ENCODE measurements around the gene ARMH2.

ARMH2 gene

DNA sequence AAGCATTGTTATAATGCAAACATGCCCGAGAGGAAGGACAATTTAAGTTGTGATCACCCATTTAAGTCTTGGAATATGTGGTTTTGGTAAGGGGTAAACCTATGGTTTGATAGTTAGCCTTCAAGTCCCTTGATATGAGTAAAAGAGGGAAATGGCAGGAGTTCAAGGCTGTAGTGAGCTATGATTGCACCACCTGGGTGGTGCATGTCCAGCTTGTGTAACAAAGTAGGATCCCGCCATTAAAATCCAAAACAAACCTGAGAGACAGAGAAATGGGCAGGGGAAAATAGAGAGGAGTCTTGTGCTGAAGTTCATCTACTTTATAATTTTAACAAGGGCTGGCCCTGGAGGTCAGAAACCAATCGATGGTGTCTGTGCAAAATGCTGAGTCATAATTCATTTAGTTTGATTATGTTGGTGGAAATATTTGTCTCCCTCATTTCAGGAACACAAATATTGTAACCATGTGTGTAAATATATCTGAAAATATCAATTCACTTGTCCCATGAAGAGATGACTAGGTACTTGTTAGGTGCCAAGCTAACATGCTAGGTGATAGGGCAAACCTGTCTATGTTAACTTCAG, 23.2 kb upstream of the ARMH2 start:
- in situ Hi-C loops (cut with MboI; ENCODE audit: low sequenced_read_pairs): no loop called here

- in situ Hi-C loops (cut with MboI; ENCODE audit: low sequenced_read_pairs): no loop called here
These were observed 19.6 kb upstream of the ARMH2 start for GRCh38 chr6:24818346-24818745.

DNA sequence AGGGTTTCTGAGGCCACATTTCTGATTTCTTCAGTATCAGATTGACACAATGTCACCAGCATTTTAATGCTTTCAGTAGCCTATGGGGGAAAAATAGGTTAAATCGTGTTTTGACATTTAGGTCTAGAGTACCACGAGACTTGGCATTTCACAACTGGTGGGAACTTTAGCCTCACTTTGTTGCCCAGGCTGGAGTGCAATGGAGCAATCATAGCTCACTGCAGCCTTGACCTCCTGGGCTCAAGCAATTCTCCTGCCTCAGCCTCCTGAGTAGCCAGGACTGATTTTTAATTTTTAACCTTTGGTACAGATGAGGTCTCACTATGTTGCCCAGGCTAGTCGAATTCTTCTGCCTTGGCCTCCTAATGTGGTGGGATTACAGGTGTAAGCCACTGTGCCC, 11.0 kb upstream of the ARMH2 start:
- in situ Hi-C loops (cut with MboI; ENCODE audit: low sequenced_read_pairs): no loop called here

DNA sequence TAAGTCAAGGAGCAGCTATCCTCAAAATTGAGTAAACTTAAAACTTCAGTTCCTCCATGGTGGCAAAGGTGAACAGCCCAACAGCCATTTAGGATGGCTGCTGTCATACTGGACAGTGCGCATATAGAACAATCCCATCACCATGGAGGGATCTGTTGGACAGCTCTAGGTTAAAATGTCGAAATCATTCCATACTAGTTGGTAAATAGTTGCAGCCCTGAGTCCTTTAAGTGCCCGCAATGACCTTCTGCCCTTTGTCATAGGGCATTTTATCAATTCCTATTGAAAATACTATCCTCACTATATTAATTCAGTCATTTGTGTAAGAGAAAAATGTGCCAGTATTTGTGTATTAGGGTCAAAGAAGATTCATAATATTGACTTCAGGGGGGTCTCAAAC, 8.9 kb upstream of the ARMH2 start:
- in situ Hi-C loops (cut with MboI; ENCODE audit: low sequenced_read_pairs): no loop called here

DNA sequence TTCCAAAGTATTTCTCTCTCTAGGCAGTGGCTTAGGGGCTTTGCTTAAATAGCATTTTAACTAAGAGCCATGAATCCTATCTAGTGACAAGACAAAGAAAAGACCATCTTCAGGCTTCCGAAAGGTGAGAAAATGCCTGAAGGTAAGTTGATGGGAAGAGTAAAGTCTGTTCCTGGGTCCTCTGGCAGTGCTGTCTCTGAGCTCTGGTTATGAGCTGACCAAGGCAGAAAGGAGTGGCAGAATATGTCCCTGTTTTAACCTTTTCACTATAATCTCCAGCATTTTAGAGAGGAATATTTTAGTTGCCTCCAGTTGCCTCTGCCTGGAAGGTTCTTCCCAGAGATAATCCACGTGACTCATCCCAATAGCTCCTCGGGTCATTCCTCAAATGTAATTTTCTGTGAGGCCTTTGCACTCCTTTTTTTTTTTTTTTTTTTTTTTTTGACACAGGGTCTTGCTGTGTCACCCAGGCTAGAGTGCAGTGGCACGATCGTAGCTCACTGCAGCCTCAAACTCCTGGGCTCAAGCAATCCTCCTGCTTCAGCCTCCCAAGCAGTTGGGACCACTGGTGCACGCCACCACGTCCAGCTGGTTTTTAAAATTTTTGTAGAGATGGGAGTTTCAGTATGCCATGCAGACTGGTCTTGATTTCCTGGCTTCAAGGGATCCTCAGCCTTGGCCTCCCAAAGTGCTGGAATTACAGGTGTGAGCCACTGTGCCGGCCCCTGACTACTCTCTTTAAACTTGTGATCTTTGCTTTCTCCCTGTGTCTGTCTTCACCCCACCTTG, 3.7 kb upstream of the ARMH2 start:
- in situ Hi-C loops (cut with MboI; ENCODE audit: low sequenced_read_pairs): no loop called here

GRCh38 chr6:24799541-24799915, 811 bp upstream of the ARMH2 start:
- in situ Hi-C loops (cut with MboI; ENCODE audit: low sequenced_read_pairs): no loop called here

DNA sequence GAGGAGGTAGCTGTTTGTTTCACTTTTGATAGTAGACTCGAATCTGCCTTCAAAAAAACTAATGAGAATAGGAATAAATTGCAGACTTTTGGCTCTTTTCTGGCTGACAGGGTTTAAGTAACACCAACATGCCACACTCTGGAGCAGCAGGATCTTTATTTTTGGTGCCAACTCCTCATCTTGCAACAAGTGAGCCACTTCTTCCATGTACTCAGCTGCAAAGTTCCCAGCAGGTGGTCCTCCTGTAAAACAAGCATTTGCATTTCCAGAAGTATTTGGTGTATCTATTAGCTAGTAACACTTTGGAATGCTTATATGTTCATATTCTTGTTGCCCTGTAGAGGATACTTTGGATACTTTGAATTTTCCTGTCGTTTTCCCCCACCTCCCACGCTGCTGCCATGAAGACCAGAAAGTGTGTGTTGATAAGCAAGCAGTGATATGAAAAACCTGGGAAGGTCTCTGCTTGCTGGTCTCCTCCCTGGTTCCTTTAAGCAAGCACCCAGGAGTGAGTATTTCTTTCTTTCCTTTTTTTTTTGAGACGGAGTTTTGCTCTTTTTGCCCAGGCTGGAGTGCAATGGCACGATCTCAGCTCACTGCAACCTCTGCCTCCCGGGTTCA, 1.0 kb downstream of the ARMH2 start:
- in situ Hi-C loops (cut with MboI; ENCODE audit: low sequenced_read_pairs): no loop called here

DNA sequence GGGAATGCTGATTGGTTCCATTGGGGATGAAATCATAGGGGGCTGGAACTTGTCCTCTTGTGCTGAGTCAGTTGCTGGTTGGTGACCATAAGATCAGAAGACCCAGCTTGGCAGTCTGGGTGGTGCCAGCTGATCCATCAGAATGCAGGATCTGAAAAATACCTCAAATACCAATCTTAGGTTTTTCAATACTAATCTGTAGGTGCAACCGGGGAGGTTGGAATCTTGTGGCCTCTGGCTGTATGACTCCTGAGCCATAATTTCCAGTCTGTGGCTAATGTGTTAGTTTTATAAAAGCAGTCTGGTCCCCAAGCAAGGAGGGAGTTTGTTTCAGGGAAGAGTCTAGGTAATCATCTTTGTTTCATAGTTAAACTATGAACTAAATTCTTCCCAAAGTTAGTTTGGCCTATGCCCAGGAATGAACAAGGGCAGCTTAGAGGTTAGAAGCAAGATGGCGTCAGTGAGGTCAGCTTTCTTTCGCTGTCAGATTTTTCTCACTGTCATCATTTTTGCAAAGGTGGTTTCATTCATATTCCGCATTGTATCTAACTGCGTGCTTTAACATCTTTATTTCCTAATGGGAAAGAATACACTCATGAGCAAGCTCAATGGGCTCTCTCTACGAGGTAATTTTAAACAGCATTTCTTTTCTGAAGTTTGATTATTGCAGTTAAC, 2.0 kb downstream of the ARMH2 start:
- in situ Hi-C loops (cut with MboI; ENCODE audit: low sequenced_read_pairs): no loop called here

- in situ Hi-C loops (cut with MboI; ENCODE audit: low sequenced_read_pairs): no loop called here
These were observed 3.6 kb downstream of the ARMH2 start for GRCh38 chr6:24795106-24795505.

DNA sequence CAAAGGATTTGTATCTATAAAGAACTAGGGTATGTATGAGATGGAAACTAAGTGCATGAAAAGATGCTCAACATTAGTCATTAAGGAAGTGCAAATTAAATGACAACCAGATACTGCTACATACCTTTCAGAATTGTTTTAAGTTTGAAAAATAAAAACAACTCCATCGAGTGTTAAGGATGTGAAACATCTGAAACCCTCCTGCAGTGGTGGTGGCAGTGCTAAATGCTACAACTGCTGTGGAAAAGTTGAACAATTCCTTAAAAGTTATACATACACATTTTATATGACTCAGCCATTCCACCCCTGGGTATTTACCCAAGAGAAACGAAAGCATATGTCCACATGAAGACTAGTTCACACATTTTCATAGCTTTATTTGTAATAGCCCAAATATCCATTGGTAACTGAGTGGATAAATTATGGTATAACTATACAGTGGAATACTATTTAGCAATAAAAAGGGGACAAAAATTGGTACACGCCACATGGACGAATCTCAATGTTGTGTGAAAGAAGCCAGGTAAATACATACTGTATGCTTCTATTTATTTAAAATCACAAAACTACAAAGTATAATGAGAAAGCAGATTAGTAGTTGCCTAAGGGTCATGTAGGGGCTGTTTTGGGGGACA, 10.6 kb downstream of the ARMH2 start:
- in situ Hi-C loops (cut with MboI; ENCODE audit: low sequenced_read_pairs): no loop called here

GRCh38 chr6:24780206-24780605, 18.5 kb downstream of the ARMH2 start:
- in situ Hi-C loops (cut with MboI; ENCODE audit: low sequenced_read_pairs): no loop called here

DNA sequence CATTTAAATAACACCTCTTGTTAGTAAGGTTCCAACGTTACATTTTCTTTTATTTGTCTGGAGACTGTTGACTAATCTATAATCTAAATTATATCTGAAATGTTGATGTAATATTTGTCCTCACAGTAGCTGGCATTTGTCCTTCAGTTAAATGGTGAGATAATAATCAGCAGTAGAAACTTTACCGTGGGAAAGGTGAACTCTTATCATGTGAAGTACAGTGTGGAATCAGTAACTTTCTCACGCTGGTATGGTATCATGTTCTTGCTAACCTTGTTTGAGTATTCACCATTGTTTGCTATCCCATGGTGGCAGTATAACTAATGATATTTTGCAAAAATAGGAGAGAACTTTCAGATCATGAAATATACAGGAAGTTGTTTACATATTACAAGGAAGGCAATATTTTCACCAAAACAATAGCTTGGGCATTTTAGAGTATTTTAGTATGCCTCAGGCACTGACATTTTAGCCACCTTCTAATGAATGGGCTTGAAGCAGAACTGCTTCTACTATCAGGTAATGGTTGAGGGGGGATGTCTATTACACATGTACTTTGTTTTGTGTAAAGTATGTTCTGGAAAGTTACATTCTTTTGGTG, 19.2 kb downstream of the ARMH2 start:
- in situ Hi-C loops (cut with MboI; ENCODE audit: low sequenced_read_pairs): no loop called here

DNA sequence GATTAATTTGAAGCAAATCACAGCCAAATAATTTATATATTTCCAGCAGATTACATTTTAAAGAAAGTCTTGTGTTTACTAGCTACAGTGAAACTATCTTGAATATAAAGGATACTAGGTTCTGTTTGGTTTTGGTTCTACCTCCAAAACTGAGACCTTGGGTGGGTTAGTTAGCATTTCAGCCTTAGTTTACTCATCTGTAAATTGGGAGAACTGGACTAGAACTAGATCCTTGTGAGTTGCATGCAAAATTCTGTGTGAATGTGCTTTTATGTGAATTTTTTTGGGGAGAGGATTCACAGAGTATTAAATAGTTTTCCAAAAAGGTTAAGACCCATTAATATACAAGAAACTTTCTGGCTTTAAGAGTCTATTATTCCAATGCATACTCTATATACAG, 19.8 kb downstream of the ARMH2 start:
- in situ Hi-C loops (cut with MboI; ENCODE audit: low sequenced_read_pairs): no loop called here

DNA sequence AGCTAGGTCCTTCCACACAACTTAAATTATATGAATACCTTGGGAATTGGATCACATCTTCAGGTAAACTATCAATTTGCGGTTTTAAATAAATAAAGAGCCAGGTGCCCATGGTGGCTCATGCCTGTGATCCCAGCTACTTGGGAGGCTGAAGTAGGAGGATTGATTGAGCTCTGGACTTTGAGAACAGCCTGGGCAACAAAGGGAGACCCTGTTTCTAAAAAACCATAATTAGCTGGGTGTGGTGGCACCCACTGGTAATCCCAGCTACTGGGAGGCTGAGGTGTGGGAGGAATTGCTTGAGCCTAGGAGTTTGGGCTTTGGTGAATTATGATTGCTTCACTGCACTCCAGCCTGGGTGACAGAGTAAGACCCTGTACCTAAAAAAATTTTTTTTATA, 20.6 kb downstream of the ARMH2 start:
- in situ Hi-C loops (cut with MboI; ENCODE audit: low sequenced_read_pairs): no loop called here

DNA sequence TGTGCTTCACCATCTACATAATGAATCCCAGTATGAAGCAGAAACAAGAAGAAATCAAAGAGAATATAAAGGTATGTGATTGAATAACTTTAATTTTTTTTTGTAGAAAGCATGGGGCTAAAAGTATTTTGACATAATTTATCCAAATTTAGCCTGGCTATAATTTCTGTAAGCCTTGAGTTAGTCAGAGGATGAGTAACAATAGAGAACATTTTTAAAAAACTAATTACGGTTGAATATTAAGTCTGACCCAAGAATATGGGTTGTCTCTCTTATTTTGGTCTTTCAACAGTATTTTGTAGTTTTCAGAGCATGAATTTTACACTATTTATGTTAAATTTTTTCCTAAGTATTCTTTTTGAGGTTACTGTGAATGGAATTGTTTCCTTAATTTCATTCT, 21.5 kb downstream of the ARMH2 start:
- in situ Hi-C loops (cut with MboI; ENCODE audit: low sequenced_read_pairs): no loop called here

DNA sequence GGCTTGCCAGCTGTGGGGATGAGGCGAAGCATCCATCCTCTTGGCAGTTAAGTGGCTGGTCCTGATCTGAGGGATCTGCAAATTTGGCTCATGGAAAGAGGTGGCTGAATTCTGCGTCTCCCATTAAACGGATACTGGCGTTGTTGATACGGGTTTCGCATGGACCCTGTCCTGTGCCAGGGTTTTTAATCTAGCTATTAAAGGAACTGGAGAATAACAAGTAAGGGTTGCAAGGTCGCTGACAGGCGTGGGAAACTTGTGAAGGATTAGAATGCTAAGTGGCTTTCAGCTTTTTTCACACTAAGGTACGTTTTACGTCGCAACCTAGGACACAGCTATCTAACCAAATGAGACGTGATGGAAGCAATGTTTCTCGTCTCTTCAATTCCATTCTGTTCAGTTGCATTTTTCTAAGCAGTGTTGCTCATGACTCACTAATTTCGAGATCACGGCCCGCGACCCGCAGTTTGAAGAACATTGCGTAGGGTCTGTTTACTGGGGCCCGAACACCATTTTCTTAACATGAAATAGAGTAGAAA, 23.1 kb downstream of the ARMH2 start:
- in situ Hi-C loops (cut with MboI; ENCODE audit: low sequenced_read_pairs): no loop called here

- in situ Hi-C loops (cut with MboI; ENCODE audit: low sequenced_read_pairs): no loop called here
These were observed 23.8 kb downstream of the ARMH2 start, which contains the start of gene GMNN for GRCh38 chr6:24774696-24775519. Gene GMNN (plus strand): TSS chr6:24774937. CDS start chr6:24777247, 2,310 bp downstream.

GRCh38 chr6:24768361-24768760, 30.4 kb downstream of the ARMH2 start:
- in situ Hi-C loops (cut with MboI; ENCODE audit: low sequenced_read_pairs): no loop called here

DNA sequence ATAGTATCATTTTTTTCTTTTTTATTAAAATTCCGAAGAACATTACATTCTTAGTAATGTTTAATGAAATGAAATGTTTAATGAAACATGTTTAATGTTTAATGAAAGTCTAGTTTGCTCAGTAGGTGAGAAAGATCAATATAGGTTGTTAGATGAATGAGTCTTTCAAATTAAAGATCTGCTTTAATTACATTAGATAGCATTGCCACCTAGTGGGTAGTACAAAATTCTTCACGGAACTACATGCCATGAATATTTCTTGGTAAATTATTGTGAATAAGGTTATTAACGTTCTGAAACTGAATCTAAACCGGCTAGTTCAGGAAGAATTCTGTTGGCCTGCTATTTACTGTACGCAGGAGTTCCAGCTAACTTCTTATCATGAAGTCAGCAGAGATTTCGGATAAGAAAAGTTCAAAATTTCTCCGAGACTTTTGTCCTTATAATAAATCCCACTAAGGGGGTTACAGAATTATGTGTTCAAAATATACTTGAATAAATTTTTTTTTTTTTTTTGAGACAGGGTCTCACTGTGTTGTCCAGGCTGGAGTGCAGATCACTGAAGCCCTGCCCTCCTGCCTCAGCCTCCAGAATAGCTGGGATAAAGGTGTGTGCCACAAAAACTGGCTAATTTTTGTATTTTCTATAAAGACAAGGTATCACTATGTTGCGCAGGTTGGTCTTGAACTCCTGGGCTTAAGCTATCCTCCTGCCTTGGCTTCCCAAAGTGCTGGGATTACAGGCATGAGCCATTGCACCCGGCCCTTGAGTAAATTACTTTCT, 31.8 kb downstream of the ARMH2 start:
- in situ Hi-C loops (cut with MboI; ENCODE audit: low sequenced_read_pairs): no loop called here
